Hepatocyte (in vitro differentiated cells): Measurements from ENCODE around the gene DCC. TPM values are rescaled to one million over a fixed set of nuclear protein-coding genes. Genes with fewer than 3 reads are reported as not detected.

Experiments
- DNase-seq: peaks from one replicate; pipeline ENCODE4 v3.0.0-alpha.2; 2016; ENCODE audit warnings: low spot score
- H2AFZ ChIP-seq: fragments of 200-600 bp; sonication (generic); 2 replicates; pipeline ENCODE4 v1.6.0; 2016; ENCODE audit warnings: antibody characterized with exemption, mild to moderate bottlenecking
- H3K27ac ChIP-seq: fragments of 200-600 bp; sonication (generic); 2 replicates; pipeline ENCODE4 v1.5.1; 2016; ENCODE audit warnings: mild to moderate bottlenecking
- H3K27me3 ChIP-seq: fragments of 200-600 bp; sonication (generic); 2 replicates; pipeline ENCODE4 v1.6.1; 2016
- H3K36me3 ChIP-seq: fragments of 200-600 bp; sonication (generic); replicated peaks from 2 replicates; pipeline ENCODE4 v1.5.1; 2016; ENCODE audit warnings: low read depth; ENCODE audit not compliant: insufficient read depth
- H3K4me1 ChIP-seq: fragments of 200-600 bp; sonication (generic); 2 replicates; pipeline ENCODE4 v1.5.1; 2016; ENCODE audit warnings: mild to moderate bottlenecking, moderate library complexity; ENCODE audit not compliant: insufficient read depth
- H3K4me2 ChIP-seq: fragments of 200-600 bp; sonication (generic); 2 replicates; pipeline ENCODE4 v1.6.0; 2016
- H3K4me3 ChIP-seq: fragments of 200-600 bp; sonication (generic); 2 replicates; pipeline ENCODE4 v1.5.1; 2016; ENCODE audit warnings: mild to moderate bottlenecking
- H3K79me2 ChIP-seq: fragments of 200-600 bp; sonication (generic); 2 replicates; pipeline ENCODE4 v1.6.0; 2017; ENCODE audit warnings: mild to moderate bottlenecking
- H3K9me2 ChIP-seq: fragments of 200-600 bp; sonication (generic); replicated peaks from 2 replicates; pipeline ENCODE4 v1.6.0; 2017; ENCODE audit warnings: mild to moderate bottlenecking; ENCODE audit not compliant: insufficient read depth
- H3K9me3 ChIP-seq: fragments of 200-600 bp; sonication (generic); 2 replicates; pipeline ENCODE4 v1.5.1; 2016; ENCODE audit warnings: low read depth, mild to moderate bottlenecking
- H4K20me1 ChIP-seq: fragments of 200-600 bp; sonication (generic); 2 replicates; pipeline ENCODE4 v1.6.0; 2016; ENCODE audit warnings: mild to moderate bottlenecking; ENCODE audit not compliant: insufficient read depth, poor library complexity, severe bottlenecking
- EZH2 ChIP-seq: fragments of 200-600 bp; sonication (generic); IDR thresholded peaks from 2 replicates; pipeline ENCODE4 v1.6.1; 2016; ENCODE audit warnings: antibody characterized with exemption, mild to moderate bottlenecking, borderline replicate concordance
- EZH2phosphoT487 ChIP-seq: fragments of 200-600 bp; sonication (generic); IDR thresholded peaks from one replicate; pipeline ENCODE4 v1.6.1; 2018; ENCODE audit warnings: antibody characterized with exemption, mild to moderate bottlenecking, low read depth, moderate library complexity; ENCODE audit not compliant: unreplicated experiment, severe bottlenecking
- WGBS: methylation state at CpG from one replicate; pipeline ENCODE4 v1.1.6; 2016; ENCODE audit warnings: low lambda C conversion rate; ENCODE audit errors: missing lambda C conversion rate; 5-methylcytosine and 5-hydroxymethylcytosine counted together
- polyA plus RNA-seq: library from polyadenylated mRNA; unstranded; fragments of >200 nt; fragmentation: Nextera tagmentation; extraction: Ambion mirVana; gene quantifications from 2 replicates; pipeline ENCODE4 v1.2.1, GENCODE V29; 2016
- total RNA-seq: library from RNA; depleted of rRNA; stranded (reverse); fragments of >200 nt; gene quantifications from 2 replicates; pipeline ENCODE4 v1.2.3, GENCODE V29; 2014
- TF ChIP-seq, protein P1 (sequence below): fragments of 200-600 bp; sonication (generic); IDR thresholded peaks from 2 replicates; pipeline ENCODE4 v1.5.1; 2016; ENCODE audit warnings: antibody characterized with exemption, mild to moderate bottlenecking; ENCODE audit not compliant: poor library complexity

Gene DCC
- total and polyA plus RNA-seq, 2 experiments from 2014 or later = 1.0 to 3.5 TPM

- H3K9me3 ChIP-seq = no peaks in the 10 kb centered on the region
- H3K27me3 ChIP-seq = no peaks in the 10 kb centered on the region
- no peak for TF ChIP-seq EZH2
- TF ChIP-seq, protein P1, sequence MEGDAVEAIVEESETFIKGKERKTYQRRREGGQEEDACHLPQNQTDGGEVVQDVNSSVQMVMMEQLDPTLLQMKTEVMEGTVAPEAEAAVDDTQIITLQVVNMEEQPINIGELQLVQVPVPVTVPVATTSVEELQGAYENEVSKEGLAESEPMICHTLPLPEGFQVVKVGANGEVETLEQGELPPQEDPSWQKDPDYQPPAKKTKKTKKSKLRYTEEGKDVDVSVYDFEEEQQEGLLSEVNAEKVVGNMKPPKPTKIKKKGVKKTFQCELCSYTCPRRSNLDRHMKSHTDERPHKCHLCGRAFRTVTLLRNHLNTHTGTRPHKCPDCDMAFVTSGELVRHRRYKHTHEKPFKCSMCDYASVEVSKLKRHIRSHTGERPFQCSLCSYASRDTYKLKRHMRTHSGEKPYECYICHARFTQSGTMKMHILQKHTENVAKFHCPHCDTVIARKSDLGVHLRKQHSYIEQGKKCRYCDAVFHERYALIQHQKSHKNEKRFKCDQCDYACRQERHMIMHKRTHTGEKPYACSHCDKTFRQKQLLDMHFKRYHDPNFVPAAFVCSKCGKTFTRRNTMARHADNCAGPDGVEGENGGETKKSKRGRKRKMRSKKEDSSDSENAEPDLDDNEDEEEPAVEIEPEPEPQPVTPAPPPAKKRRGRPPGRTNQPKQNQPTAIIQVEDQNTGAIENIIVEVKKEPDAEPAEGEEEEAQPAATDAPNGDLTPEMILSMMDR = no peak
- TF ChIP-seq EZH2phosphoT487 = no peak
- DNase-seq = peak; percentile 7
- no peak overlapping the region for H3K4me3 ChIP-seq
- WGBS = 44% methylated on average over 1 of the region's 1 CpG
- no peaks in the 10 kb centered on the region for H3K79me2 ChIP-seq
- no peaks in the 10 kb centered on the region for H3K4me1 ChIP-seq
- H3K9me2 ChIP-seq = no peaks in the 10 kb centered on the region
- H2AFZ ChIP-seq = no peak overlapping the region
- H3K36me3 ChIP-seq = no peaks in the 10 kb centered on the region
- H4K20me1 ChIP-seq = no peaks in the 10 kb centered on the region
- no peak overlapping the region for H3K27ac ChIP-seq
- H3K4me2 ChIP-seq = no peak overlapping the region
Observed at GRCh38 chr18:53004798-53005197, 664.8 kb downstream of the DCC start.

GRCh38 chr18:53018791-53019190 is 678.8 kb downstream of the DCC start:
- Histone ChIP-seq H3K27ac (no peak overlapping the region), H2AFZ (no peak overlapping the region), H3K4me1 (no peaks in the 10 kb centered on the region), H3K9me3 (no peaks in the 10 kb centered on the region), H3K36me3 (no peaks in the 10 kb centered on the region), H3K4me2 (no peak overlapping the region), H3K4me3 (no peak overlapping the region), H4K20me1 (no peaks in the 10 kb centered on the region), H3K9me2 (no peaks in the 10 kb centered on the region), H3K27me3 (no peaks in the 10 kb centered on the region), H3K79me2 (no peaks in the 10 kb centered on the region)
- 70% methylated on average over 2 of the region's 2 CpGs for WGBS
- TF ChIP-seq EZH2phosphoT487 (no peak), EZH2 (no peak)
- TF ChIP-seq, protein P1 = no peak
- DNase-seq = peak; percentile 26

- Histone ChIP-seq H3K4me3 (no peak overlapping the region), H3K4me1 (no peaks in the 10 kb centered on the region), H4K20me1 (no peaks in the 10 kb centered on the region), H3K9me3 (no peaks in the 10 kb centered on the region), H2AFZ (no peak overlapping the region), H3K79me2 (no peaks in the 10 kb centered on the region), H3K36me3 (no peaks in the 10 kb centered on the region), H3K27me3 (no peaks in the 10 kb centered on the region), H3K27ac (no peak overlapping the region), H3K9me2 (no peaks in the 10 kb centered on the region), H3K4me2 (no peak overlapping the region)
- TF ChIP-seq EZH2phosphoT487 (no peak), EZH2 (no peak)
- TF ChIP-seq, protein P1 = no peak
- DNase-seq = peak; percentile 19
- 58% methylated on average over 3 of the region's 3 CpGs for WGBS
Observed at GRCh38 chr18:53025247-53025646, 685.2 kb downstream of the DCC start.

DNA sequence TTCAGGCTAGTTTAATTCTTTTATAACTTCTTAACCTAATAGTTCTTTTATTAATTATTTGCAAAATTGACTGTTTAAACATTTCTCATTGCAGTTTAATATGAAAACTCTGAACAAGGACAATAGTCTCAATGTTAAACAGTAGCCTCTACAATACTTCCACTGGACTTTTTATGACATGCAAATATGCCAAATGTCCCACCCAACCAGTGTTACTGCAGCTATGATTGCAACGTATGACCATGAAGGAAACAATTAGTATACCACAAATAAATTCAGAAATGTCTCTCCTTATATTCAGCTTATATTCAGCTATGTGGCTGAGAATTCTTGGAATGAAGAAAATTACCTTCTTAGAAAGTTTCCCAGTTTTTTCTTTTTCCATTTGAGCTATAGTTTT is 688.6 kb downstream of the DCC start:
- Histone ChIP-seq H4K20me1 (no peaks in the 10 kb centered on the region), H3K4me1 (no peaks in the 10 kb centered on the region), H3K36me3 (no peaks in the 10 kb centered on the region), H3K4me2 (no peak overlapping the region), H3K27ac (no peak overlapping the region), H3K27me3 (no peaks in the 10 kb centered on the region), H3K4me3 (no peak overlapping the region), H3K9me3 (no peaks in the 10 kb centered on the region), H3K79me2 (no peaks in the 10 kb centered on the region), H3K9me2 (no peaks in the 10 kb centered on the region), H2AFZ (no peak overlapping the region)
- TF ChIP-seq, protein P1 = no peak
- TF ChIP-seq EZH2phosphoT487 = no peak
- no peak for TF ChIP-seq EZH2
- DNase-seq = no peak
- 58% methylated on average over 1 of the region's 1 CpG for WGBS
